H1 (cell line): ENCODE measurements around the gene SCO1.

Experiments used
- CHD2 ChIP-seq: IDR thresholded peaks from 2 replicates; pipeline ENCODE4 v1.6.1; 2012; ENCODE audit warnings: low read length, improper control_type of control experiment
- EP300 ChIP-seq, 2 experiments: IDR thresholded peaks; 1 replicate in 1 of 2; 2 replicates in 1 of 2; pipeline ENCODE4 v1.6.1; 2011 to 2012; ENCODE audit warnings: low read depth in 2 of 2, low read length in 2 of 2, mild to moderate bottlenecking in 2 of 2, borderline replicate concordance in 1 of 2, inconsistent platforms in 1 of 2, moderate library complexity in 1 of 2
- GTF2F1 ChIP-seq: IDR thresholded peaks from 2 replicates; pipeline ENCODE4 v1.6.1; 2012; ENCODE audit warnings: low read depth, low read length, improper control_type of control experiment, borderline replicate concordance
- POLR2A ChIP-seq, 2 experiments: IDR thresholded peaks; 1 replicate in 1 of 2; 2 replicates in 1 of 2; pipeline ENCODE4 v1.6.1; 2011; ENCODE audit warnings: low read depth in 2 of 2, low read length in 2 of 2, mild to moderate bottlenecking in 2 of 2; ENCODE audit errors: control extremely low read depth in 1 of 2
- SP1 ChIP-seq: IDR thresholded peaks from 2 replicates; pipeline ENCODE4 v1.6.1; 2011; ENCODE audit warnings: low read depth, low read length
- TBP ChIP-seq: IDR thresholded peaks from 2 replicates; pipeline ENCODE4 v1.6.1; 2011; ENCODE audit warnings: low read depth, low read length, improper control_type of control experiment
- TEAD4 ChIP-seq: IDR thresholded peaks from 2 replicates; pipeline ENCODE4 v1.6.1; 2012; ENCODE audit warnings: low read depth, low read length, inconsistent platforms, mixed read lengths
- TF ChIP-seq, protein P1 (sequence below): IDR thresholded peaks from 2 replicates; pipeline ENCODE4 v1.6.1; 2011; ENCODE audit warnings: low read depth, mild to moderate bottlenecking, low read length; ENCODE audit not compliant: insufficient read depth
- TF ChIP-seq, protein P2 (sequence below): fragments of 300-600 bp; sonication (generic); IDR thresholded peaks from 2 replicates; pipeline ENCODE4 v1.7.1; 2012; ENCODE audit warnings: low read length, moderate library complexity, mild to moderate bottlenecking, inconsistent platforms; ENCODE audit not compliant: insufficient replicate concordance
- TF ChIP-seq, protein P3 (sequence below), 3 experiments: IDR thresholded peaks; 1 replicate in 2 of 3; 2 replicates in 1 of 3; pipeline versions ENCODE4 v1.5.1 to v1.6.1; 2011; ENCODE audit warnings: low read length in 3 of 3, mild to moderate bottlenecking in 3 of 3, inconsistent platforms in 2 of 3, low read depth in 1 of 3, moderate library complexity in 1 of 3; ENCODE audit not compliant: insufficient read depth in 1 of 3; ENCODE audit errors: control extremely low read depth in 1 of 3

DNA sequence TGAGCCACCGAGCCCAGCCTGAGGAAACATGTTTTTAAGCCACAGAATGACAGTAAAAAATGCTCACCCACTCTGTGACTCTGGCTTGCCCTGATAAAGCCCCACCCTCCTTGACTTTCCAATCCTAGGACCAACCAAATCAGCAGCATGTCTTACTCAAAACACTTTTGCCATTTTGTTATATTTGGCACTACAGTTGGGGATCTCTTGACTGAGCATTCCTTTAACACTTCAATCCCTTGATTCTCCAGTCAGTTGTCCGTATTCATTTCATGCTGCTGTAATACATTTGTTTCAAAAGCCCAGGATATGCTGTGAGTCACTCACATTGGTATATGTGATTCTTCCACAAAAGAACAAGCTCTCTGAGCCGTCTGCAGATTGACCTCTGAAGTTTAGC lies 48.4 kb downstream of the SCO1 start:
- no peak for TF ChIP-seq POLR2A (IDR thresholded peaks at IDR 0.05; ENCODE audit: control extremely low read depth in 1 of 2, low read depth in 2 of 2, low read length in 2 of 2)
- TF ChIP-seq, protein P1, sequence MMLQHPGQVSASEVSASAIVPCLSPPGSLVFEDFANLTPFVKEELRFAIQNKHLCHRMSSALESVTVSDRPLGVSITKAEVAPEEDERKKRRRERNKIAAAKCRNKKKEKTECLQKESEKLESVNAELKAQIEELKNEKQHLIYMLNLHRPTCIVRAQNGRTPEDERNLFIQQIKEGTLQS, result no peak
- TF ChIP-seq, protein P2, sequence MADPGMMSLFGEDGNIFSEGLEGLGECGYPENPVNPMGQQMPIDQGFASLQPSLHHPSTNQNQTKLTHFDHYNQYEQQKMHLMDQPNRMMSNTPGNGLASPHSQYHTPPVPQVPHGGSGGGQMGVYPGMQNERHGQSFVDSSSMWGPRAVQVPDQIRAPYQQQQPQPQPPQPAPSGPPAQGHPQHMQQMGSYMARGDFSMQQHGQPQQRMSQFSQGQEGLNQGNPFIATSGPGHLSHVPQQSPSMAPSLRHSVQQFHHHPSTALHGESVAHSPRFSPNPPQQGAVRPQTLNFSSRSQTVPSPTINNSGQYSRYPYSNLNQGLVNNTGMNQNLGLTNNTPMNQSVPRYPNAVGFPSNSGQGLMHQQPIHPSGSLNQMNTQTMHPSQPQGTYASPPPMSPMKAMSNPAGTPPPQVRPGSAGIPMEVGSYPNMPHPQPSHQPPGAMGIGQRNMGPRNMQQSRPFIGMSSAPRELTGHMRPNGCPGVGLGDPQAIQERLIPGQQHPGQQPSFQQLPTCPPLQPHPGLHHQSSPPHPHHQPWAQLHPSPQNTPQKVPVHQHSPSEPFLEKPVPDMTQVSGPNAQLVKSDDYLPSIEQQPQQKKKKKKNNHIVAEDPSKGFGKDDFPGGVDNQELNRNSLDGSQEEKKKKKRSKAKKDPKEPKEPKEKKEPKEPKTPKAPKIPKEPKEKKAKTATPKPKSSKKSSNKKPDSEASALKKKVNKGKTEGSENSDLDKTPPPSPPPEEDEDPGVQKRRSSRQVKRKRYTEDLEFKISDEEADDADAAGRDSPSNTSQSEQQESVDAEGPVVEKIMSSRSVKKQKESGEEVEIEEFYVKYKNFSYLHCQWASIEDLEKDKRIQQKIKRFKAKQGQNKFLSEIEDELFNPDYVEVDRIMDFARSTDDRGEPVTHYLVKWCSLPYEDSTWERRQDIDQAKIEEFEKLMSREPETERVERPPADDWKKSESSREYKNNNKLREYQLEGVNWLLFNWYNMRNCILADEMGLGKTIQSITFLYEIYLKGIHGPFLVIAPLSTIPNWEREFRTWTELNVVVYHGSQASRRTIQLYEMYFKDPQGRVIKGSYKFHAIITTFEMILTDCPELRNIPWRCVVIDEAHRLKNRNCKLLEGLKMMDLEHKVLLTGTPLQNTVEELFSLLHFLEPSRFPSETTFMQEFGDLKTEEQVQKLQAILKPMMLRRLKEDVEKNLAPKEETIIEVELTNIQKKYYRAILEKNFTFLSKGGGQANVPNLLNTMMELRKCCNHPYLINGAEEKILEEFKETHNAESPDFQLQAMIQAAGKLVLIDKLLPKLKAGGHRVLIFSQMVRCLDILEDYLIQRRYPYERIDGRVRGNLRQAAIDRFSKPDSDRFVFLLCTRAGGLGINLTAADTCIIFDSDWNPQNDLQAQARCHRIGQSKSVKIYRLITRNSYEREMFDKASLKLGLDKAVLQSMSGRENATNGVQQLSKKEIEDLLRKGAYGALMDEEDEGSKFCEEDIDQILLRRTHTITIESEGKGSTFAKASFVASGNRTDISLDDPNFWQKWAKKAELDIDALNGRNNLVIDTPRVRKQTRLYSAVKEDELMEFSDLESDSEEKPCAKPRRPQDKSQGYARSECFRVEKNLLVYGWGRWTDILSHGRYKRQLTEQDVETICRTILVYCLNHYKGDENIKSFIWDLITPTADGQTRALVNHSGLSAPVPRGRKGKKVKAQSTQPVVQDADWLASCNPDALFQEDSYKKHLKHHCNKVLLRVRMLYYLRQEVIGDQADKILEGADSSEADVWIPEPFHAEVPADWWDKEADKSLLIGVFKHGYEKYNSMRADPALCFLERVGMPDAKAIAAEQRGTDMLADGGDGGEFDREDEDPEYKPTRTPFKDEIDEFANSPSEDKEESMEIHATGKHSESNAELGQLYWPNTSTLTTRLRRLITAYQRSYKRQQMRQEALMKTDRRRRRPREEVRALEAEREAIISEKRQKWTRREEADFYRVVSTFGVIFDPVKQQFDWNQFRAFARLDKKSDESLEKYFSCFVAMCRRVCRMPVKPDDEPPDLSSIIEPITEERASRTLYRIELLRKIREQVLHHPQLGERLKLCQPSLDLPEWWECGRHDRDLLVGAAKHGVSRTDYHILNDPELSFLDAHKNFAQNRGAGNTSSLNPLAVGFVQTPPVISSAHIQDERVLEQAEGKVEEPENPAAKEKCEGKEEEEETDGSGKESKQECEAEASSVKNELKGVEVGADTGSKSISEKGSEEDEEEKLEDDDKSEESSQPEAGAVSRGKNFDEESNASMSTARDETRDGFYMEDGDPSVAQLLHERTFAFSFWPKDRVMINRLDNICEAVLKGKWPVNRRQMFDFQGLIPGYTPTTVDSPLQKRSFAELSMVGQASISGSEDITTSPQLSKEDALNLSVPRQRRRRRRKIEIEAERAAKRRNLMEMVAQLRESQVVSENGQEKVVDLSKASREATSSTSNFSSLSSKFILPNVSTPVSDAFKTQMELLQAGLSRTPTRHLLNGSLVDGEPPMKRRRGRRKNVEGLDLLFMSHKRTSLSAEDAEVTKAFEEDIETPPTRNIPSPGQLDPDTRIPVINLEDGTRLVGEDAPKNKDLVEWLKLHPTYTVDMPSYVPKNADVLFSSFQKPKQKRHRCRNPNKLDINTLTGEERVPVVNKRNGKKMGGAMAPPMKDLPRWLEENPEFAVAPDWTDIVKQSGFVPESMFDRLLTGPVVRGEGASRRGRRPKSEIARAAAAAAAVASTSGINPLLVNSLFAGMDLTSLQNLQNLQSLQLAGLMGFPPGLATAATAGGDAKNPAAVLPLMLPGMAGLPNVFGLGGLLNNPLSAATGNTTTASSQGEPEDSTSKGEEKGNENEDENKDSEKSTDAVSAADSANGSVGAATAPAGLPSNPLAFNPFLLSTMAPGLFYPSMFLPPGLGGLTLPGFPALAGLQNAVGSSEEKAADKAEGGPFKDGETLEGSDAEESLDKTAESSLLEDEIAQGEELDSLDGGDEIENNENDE, result no peak
- no peak for TF ChIP-seq EP300 (IDR thresholded peaks at IDR 0.05; ENCODE audit: borderline replicate concordance in 1 of 2, low read depth in 2 of 2, low read length in 2 of 2)
- TF ChIP-seq GTF2F1, result no peak
- no peak for TF ChIP-seq TBP
- TF ChIP-seq, protein P3, sequence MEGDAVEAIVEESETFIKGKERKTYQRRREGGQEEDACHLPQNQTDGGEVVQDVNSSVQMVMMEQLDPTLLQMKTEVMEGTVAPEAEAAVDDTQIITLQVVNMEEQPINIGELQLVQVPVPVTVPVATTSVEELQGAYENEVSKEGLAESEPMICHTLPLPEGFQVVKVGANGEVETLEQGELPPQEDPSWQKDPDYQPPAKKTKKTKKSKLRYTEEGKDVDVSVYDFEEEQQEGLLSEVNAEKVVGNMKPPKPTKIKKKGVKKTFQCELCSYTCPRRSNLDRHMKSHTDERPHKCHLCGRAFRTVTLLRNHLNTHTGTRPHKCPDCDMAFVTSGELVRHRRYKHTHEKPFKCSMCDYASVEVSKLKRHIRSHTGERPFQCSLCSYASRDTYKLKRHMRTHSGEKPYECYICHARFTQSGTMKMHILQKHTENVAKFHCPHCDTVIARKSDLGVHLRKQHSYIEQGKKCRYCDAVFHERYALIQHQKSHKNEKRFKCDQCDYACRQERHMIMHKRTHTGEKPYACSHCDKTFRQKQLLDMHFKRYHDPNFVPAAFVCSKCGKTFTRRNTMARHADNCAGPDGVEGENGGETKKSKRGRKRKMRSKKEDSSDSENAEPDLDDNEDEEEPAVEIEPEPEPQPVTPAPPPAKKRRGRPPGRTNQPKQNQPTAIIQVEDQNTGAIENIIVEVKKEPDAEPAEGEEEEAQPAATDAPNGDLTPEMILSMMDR (IDR thresholded peaks at IDR 0.05; ENCODE audit: control extremely low read depth in 1 of 3, insufficient read depth in 1 of 3, low read depth in 1 of 3, low read length in 3 of 3), result no peak
- no peak for TF ChIP-seq CHD2
- no peak for TF ChIP-seq SP1
- TF ChIP-seq TEAD4, result no peak
